Activated CD4-positive, alpha-beta T cell treated with anti-CD3 and anti-CD28 coated beads, Interleukin-2, amount 50 U/mL, for 48 hours (primary cell): ENCODE measurements around the gene FKBP10.
"Not testable (repeated sequence)": the region's sequence is repeated elsewhere in the genome, so short reads cannot be mapped to it uniquely, and the experiment has no call there.

Experiments used
- DNase-seq, 2 experiments: peaks; one replicate each; pipeline ENCODE4 v3.0.0-alpha.2; 2020

FKBP10 gene

DNA sequence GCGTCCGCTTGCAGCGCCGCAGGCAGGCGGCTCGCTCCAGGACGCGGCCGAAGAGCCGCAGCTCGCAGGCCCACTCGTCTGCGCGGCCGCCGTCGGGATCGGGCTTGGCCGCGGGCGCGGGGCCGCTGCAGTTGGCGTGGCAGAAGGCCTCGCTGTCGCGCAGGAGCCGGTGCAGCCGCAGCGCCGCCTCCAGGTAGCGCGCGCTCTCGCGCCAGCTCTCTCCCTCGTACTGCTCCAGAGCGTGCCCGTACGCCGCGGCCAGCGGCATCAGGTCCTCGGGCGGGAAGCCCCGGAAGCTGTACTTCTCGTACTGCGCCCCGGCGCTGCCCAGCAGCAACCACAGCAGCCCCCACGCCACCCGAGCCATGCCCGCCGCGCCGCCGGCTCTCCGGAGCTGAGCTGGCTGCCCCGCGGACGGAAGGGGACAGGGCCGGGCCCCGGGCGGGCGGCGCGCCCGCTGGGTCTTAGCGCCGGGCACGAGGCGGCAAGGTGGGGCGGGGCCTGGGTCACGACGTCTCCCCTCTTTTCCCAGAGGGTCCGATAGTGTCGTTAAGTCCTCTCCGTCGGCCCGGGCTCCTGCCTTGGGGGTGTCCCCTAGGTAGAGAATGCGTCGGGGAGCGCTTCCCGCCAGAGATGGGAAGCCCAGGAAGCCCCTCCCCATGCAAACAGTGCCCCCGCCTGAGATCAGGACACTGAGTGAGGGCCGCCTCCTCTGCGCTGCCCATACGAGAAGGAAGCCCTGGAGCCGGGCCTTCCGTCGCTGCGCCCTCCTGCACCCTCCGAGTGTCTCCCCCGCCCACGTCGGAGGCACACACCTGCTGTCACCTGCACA is 1.0 kb upstream of the FKBP10 start, which contains the start of gene P3H4:
TSS of gene P3H4 (minus strand) at position 401 of the 832 bp plus-strand sequence. CDS start at position 367, 34 bp downstream.
- peak; percentile 72 to 78 for DNase-seq

GRCh38 chr17:41813152-41813680 is 412 bp downstream of the FKBP10 start:
- DNase-seq: no peak

- no peak for DNase-seq
These were observed 908 bp downstream of the FKBP10 start for GRCh38 chr17:41813699-41814124.

DNA sequence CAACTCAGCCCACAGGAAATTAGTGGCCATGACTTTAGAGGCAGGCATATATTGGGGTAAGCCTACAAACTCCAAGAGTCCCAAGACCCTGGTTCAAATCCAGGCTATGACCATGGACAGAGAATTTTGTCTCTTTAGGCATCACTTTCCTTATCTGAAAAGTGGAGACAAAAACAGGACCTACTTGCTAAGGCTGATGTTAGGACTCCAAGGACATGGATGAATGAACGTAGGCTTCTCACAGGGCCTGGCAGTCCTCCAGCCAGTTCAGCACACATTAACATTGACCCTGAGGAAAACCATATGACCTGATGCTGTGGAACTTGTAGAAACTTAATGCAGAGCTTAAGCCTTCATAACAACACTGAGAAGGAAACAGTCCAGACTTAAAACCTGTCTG is 1.4 kb downstream of the FKBP10 start:
- no peak for DNase-seq

DNA sequence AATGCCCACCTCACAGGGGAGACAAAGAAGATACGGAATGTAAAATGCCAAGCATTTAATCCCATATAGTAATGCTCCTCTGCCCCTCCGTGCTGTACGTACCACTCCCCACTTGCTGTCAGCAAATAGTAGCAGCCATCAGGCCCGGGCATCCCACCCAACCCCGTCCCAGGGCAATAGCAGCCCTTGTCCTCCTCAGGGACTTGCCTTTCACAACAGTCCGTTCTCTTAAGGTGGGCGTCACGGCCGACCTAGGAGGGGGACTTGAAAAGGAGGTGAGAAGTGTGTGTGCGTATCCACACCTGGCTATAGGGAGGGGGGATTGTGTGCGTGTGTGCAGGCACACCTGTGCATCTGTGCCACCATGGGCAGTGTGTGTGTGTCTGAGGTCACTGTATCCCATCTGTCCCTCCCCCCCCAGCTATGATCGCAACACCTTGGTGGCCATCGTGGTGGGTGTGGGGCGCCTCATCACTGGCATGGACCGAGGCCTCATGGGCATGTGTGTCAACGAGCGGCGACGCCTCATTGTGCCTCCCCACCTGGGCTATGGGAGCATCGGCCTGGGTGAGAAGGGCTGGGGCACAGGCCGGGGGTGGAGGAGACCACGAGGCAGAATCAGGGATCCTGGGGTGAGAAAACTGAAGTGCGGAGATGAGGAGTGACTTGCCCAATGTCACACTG is 4.0 kb downstream of the FKBP10 start:
- DNase-seq: no peak

GRCh38 chr17:41818024-41818423 is 5.2 kb downstream of the FKBP10 start:
- no peak for DNase-seq

GRCh38 chr17:41821776-41822175 is 9.0 kb downstream of the FKBP10 start:
- no peak for DNase-seq

DNA sequence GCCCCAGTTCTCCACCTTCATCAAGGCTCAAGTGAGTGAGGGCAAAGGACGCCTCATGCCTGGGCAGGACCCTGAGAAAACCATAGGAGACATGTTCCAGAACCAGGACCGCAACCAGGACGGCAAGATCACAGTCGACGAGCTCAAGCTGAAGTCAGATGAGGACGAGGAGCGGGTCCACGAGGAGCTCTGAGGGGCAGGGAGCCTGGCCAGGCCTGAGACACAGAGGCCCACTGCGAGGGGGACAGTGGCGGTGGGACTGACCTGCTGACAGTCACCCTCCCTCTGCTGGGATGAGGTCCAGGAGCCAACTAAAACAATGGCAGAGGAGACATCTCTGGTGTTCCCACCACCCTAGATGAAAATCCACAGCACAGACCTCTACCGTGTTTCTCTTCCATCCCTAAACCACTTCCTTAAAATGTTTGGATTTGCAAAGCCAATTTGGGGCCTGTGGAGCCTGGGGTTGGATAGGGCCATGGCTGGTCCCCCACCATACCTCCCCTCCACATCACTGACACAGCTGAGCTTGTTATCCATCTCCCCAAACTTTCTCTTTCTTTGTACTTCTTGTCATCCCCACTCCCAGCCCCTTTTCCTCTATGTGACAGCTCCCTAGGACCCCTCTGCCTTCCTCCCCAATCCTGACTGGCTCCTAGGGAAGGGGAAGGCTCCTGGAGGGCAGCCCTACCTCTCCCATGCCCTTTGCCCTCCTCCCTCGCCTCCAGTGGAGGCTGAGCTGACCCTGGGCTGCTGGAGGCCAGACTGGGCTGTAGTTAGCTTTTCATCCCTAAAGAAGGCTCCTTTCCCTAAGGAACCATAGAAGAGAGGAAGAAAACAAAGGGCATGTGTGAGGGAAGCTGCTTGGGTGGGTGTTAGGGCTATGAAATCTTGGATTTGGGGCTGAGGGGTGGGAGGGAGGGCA is 9.7 kb downstream of the FKBP10 start:
- DNase-seq: no peak

DNA sequence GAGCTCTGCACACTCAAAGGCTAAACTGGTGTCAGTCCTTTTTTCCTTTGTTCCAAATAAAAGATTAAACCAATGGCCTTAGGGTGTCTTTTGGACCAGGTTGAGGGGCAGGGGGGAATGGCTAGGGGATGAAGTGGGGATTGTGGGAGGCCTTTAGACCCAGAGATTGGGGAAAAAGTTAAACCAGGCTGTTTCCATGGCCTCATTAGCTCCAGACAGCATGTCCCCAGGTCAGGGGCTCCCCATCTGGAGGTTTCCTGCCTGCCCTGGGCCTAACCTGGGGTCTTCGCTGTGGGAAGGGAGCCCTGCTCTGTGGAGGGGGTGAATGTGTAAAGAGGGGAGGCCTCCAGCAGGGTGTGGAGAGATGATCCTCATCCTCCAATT is 10.3 kb downstream of the FKBP10 start:
- DNase-seq: no peak

GRCh38 chr17:41823580-41823979 is 10.8 kb downstream of the FKBP10 start:
- no peak for DNase-seq

DNA sequence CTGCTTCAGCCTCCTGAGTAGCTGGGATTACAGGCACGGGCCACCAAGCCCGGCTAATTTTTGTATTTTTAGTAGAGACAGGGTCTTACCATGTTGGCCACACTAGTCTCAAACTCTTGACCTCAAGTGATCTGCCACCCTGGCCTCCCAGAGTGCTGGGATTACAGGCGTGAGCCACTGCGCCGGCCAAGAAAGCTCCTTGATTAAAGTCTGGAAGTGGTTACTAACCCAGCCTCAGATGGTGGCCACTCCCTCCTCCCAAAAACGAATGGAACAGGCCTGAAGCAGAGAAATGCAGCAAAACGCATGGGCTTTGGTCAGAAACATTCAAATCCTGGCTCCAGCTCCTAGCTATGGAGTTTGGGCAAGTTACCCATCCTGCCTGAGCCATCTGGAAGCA is 11.3 kb downstream of the FKBP10 start:
- DNase-seq: no peak

DNA sequence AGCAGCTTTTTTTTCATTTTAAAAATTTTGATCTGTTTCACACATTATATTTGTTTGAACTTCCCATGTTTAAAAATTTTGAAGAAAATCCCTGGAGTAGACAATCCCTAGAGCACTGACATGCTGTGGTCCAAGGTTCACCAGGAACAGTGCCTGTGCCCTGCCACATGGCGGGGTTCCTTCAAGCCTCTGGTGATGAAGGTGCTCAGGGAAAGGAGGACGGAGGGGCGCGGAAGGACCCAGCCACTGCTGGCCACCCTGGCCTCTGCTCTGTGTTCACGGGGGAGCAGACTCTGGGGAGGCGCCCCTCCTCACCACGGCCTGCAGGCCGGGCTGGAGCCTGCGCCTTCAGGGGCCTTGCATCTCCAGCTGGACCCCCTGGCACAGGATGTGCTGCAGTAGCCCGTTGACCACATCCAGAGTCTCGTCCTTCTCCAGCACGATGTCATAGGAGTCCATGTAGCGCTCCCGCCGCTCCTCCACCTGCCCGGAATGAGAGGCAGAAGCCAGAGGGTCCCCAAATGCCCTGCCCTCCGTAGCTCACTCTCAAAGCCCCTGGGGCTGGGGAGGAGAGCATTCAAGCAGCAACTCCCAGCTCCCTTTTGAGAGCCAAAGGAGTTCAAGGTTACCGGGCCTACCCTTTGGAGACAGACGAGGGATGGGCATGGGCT is 12.5 kb downstream of the FKBP10 start:
- DNase-seq: no peak

DNA sequence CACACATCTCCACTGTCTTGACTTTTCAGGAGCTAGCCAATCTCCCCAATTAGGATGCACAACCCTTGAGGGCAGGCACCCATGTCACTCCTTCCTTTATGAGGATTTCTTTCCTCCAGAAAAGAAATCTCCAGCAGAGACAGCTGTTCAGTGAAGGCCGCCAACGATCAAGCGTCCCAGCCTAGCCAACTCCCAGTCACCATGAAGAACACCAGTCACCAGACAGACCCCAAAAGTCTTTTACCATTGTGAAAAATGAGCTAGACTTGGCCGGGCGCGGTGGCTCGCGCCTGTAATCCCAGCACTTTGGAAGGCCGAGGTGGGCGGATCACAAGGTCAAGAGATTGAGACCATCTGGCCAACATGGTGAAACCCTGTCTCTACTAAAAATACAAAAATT is 17.2 kb downstream of the FKBP10 start:
- DNase-seq: not testable (repeated sequence)

GRCh38 chr17:41835214-41835799 is 22.5 kb downstream of the FKBP10 start:
- DNase-seq: no peak

DNA sequence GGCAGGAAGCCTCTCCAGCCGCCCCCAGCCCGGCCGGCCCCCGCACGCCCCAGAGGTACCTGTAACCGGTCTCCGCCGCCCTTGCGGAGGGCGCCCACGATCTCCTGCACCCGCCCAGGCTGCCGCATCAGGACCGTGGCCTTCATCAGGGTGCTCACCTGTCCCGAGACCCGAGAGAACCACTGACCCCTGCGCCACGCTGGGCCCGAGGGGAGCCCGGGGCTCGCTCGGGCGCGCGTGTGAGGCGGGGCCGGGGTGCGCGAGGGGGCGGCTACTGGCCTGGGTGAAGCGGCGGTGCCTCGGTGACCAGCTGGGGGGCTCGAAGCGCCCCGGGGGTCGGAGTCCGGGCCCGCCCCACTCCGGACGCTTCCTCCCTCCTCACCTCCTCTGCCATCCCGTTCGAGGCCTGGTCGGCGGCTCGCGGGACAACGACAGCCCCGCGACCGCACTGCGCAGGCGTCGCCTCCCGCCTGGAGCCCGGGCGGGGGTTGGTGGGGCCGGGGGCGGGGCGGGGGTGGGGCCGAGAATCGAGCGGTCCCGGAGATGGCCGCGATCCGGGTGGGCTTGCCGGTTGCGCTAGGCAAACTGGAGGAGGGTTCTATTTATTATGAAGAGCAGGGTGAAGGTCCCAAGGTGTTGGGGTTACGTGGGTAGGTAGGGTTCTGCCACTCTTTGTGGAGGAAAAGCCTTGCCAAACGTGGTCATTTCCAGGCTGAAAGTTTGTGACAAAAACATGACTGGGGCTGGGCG is 23.2 kb downstream of the FKBP10 start, which contains the start of gene NT5C3B:
TSS of gene NT5C3B (minus strand) at position 433 of the 750 bp plus-strand sequence. CDS start at position 394, 39 bp downstream.
- DNase-seq: peak; percentile 59 to 64

GRCh38 chr17:41836550-41837196 is 23.9 kb downstream of the FKBP10 start:
- no peak for DNase-seq

GRCh38 chr17:41837761-41838538 is 25.1 kb downstream of the FKBP10 start, which contains the start of gene KLHL10:
Gene KLHL10 (plus strand): TSS chr17:41837825. CDS start chr17:41837933, 108 bp downstream.
- DNase-seq: no peak

GRCh38 chr17:41839448-41839847 is 26.6 kb downstream of the FKBP10 start:
- not testable (repeated sequence) for DNase-seq

DNA sequence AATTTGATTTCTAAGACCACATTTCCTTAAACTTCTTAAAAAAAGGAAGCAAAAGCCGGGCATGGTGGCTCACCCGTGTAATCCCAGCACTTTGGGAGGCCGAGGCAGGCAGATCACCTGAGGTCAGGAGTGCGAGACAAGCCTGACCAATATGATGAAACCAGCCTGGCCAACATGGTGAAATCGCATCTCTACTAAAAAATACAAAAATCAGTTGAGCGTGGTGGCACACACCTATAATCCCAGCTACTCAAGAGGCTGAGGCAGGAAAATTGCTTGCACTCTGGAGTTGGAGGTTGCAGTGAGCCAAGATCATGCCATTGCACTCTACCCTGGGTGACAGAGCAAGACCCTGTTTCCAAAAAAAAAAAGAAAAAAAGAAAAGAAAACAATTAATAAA is 28.0 kb downstream of the FKBP10 start:
- DNase-seq: not testable (repeated sequence)
